HG02798 (cell line): Measurements from ENCODE around the gene SRSF11.

Source experiments
- ATAC-seq: cut with Tn5 transposase; IDR thresholded peaks from one replicate; pipeline ENCODE4 v1.9.1; 2021; ENCODE audit warnings: mild to moderate bottlenecking; ENCODE audit not compliant: unreplicated experiment, poor library complexity

Gene SRSF11

DNA sequence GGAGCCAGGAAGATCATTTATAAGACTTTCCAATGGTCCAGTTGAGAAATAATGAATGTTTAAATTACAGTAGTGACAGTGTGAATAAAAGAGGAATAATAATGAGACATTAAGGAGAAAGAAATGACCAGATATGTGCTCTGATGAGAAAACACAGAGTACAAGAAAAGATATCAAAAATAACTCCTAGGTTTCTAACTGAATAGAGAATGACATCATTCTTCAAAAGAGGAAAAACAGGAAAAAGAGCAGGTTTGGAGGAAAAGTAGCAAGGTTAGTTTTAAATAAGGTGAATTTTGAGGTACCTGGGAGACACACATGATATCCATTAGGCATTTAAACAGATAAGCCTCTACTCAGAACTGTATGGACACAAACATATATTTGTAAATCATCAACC is 78.3 kb downstream of the SRSF11 start:
- no peak for ATAC-seq
